ENCODE results near the gene UPK3A. TPM values are rescaled to one million over a fixed set of nuclear protein-coding genes. Genes with fewer than 3 reads are reported as not detected.
A peak's percentile ranks its signal among the peaks of the same experiment; 100 is the strongest.

Gene UPK3A
- total RNA-seq, 1 donor from 2014 or later: not detected

DNA sequence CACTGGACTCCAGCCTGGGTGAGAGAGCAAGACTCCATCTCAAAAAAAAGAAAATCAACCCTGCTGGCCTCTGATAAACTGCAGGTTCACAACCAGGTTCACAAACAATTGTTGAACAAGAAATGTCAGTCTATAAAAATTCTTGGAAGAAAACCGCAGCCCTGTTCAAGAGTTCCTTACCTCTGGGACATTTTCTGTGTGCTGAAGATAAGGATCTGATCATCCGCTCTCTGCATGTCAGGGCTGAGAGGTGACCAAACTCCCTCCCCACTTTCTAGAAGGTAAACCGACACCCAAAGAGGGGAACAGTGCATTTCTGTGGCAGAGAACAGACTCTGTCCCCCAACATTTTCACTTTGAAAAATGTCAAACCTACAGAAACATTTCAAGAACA, 4.2 kb upstream of the UPK3A start:
- intact Hi-C loops (cut with micrococcal nuclease): loop anchor here (10.0 kb wide), 1 partner anchor 274 kb away; no protein-coding TSS in a partner anchor
- no peak overlapping the region for H3K4me3 ChIP-seq
- TF ChIP-seq, protein P1, sequence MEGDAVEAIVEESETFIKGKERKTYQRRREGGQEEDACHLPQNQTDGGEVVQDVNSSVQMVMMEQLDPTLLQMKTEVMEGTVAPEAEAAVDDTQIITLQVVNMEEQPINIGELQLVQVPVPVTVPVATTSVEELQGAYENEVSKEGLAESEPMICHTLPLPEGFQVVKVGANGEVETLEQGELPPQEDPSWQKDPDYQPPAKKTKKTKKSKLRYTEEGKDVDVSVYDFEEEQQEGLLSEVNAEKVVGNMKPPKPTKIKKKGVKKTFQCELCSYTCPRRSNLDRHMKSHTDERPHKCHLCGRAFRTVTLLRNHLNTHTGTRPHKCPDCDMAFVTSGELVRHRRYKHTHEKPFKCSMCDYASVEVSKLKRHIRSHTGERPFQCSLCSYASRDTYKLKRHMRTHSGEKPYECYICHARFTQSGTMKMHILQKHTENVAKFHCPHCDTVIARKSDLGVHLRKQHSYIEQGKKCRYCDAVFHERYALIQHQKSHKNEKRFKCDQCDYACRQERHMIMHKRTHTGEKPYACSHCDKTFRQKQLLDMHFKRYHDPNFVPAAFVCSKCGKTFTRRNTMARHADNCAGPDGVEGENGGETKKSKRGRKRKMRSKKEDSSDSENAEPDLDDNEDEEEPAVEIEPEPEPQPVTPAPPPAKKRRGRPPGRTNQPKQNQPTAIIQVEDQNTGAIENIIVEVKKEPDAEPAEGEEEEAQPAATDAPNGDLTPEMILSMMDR (IDR thresholded peaks at IDR 0.05; ENCODE audit: borderline replicate concordance): no peak
- H3K4me1 ChIP-seq: peaks cover 28% of the 10 kb centered on the region
- no peaks in the 10 kb centered on the region for H3K36me3 ChIP-seq
- H3K27me3 ChIP-seq (ENCODE audit: low read depth): peaks cover 13% of the 10 kb centered on the region
- H3K27ac ChIP-seq (replicated peaks): peak overlapping the region; percentile 66
- no peak for DNase-seq
- no peaks in the 10 kb centered on the region for H3K9me3 ChIP-seq (replicated peaks)

DNA sequence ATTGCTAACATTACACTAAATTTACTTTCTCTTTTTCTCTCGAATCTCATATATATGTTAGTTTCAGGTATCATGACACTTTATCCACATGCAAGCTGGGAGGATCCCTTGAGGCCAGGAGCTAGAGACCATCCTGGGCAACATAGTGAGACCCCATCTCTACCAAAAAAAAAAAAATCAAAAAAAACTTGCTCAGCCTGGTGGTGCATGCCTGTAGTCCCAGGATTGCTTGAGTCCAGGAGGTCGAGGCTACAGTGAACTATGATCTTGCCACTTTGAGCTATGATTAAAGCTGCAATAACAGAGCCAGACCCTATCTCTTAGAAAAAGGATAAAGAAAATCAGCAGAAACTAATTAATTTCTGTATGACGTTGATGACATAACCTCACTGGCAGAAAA, 3.7 kb upstream of the UPK3A start:
- Histone ChIP-seq H3K4me1 (peaks cover 28% of the 10 kb centered on the region), H3K9me3 (replicated peaks) (no peaks in the 10 kb centered on the region), H3K27me3 (ENCODE audit: low read depth) (peaks cover 13% of the 10 kb centered on the region), H3K27ac (replicated peaks) (no peak overlapping the region), H3K36me3 (no peaks in the 10 kb centered on the region), H3K4me3 (no peak overlapping the region)
- intact Hi-C loops (cut with micrococcal nuclease): loop anchor here (10.0 kb wide), 1 partner anchor 274 kb away; no protein-coding TSS in a partner anchor
- no peak for DNase-seq
- TF ChIP-seq, protein P1 (IDR thresholded peaks at IDR 0.05; ENCODE audit: borderline replicate concordance): no peak

DNA sequence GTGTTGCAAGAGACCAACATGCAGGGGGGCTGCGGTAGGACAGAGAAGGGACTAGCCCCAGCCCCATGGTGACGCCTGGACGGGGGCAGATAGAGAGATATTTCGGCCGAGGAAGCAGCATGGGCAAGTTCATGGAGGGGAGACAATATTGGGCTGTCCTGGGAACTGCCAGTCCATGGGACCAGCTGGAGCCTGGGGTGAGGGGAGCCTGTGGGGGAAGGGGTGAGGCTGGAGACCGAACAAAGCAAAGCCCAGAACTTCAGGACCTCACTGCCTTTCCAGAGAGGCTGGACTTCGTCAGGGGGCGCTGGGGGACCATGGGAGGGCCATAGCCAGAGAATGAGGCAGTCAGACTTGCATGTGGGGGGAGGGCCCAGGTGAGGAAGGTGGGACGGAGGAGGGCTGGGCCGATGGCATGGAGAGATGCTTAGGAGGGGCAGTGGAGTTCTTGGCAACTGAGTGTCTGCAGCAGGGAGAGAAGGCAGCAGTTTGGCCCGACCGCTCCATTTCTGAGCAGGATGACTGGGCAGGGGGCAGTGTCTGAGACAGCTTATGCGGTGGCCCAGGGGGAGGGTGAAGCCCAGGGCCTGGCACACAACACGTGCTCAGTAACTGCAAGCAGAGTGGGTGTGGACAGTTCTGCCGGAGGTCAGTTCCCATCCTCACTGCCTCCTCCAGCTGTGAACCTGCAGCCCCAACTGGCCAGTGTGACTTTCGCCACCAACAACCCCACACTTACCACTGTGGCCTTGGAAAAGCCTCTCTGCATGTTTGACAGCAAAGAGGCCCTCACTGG, 712 bp downstream of the UPK3A start:
- Histone ChIP-seq H3K27me3 (ENCODE audit: low read depth) (peaks cover 24% of the 10 kb centered on the region), H3K4me3 (peak overlapping the region; percentile 61), H3K36me3 (no peaks in the 10 kb centered on the region), H3K27ac (replicated peaks) (peak overlapping the region; percentile 46), H3K4me1 (peaks cover 14% of the 10 kb centered on the region), H3K9me3 (replicated peaks) (no peaks in the 10 kb centered on the region)
- intact Hi-C loops (cut with micrococcal nuclease): loop anchor here (10.0 kb wide), 1 partner anchor 269 kb away; no protein-coding TSS in a partner anchor
- DNase-seq: no peak
- TF ChIP-seq, protein P1 (IDR thresholded peaks at IDR 0.05; ENCODE audit: borderline replicate concordance): no peak

DNA sequence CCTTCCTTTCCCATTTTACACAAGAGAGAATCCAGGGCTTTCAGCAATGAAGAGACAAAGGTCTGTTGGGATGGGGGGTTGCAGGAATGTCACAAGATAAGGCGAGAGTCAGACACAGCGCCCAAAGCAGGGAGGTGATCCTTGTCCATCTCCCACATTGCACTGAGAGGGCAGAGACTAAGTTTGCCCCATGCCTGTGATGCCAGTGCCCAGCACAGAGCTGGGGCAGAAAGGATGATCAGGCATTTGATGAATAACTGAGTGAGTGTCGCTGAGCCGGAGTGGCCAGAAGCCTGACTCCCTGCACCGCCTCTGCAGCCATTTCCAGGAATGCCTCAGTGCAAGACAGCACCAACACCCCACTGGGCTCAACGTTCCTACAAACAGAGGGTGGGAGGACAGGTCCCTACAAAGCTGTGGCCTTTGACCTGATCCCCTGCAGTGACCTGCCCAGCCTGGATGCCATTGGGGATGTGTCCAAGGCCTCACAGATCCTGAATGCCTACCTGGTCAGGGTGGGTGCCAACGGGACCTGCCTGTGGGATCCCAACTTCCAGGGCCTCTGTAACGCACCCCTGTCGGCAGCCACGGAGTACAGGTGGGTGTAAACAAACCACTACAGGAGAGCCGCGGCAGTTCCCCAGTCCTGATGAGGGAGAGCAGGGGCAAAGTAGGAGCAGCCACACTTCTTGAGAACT, 2.3 kb downstream of the UPK3A start:
- TF ChIP-seq, protein P1 (IDR thresholded peaks at IDR 0.05; ENCODE audit: borderline replicate concordance): no peak
- no peak overlapping the region for H3K4me3 ChIP-seq
- H3K27ac ChIP-seq (replicated peaks): no peak overlapping the region
- peaks cover 12% of the 10 kb centered on the region for H3K4me1 ChIP-seq
- H3K36me3 ChIP-seq: no peaks in the 10 kb centered on the region
- peaks cover 24% of the 10 kb centered on the region for H3K27me3 ChIP-seq (ENCODE audit: low read depth)
- intact Hi-C loops (cut with micrococcal nuclease): loop anchor here (10.0 kb wide), 1 partner anchor 268 kb away; no protein-coding TSS in a partner anchor
- DNase-seq: no peak
- no peaks in the 10 kb centered on the region for H3K9me3 ChIP-seq (replicated peaks)

DNA sequence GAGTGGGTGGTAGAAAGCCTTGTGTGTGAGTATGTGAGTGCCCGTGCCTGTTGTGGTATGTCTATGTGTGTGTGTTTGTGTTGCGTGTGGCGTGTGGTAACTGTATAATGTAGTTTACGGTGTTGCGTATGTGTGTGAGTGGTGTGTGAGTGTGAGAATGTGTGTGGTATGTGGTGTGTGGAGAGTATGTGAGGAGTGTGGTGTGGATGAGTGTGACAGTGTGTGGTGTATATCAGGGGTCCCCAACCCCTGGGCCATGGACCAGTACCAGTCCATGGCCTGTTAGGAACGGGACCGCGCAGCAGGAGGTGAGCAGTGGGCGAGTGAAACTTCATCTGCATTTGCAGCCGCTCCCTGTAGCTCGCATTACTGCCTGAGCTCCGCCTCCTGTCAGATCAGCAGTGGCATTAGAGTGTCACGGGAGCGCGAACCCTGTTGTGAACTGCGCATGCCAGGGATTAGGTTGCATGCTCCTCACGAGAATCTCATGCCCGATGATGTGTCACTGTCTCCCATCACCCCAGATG, 5.7 kb downstream of the UPK3A start:
- intact Hi-C loops (cut with micrococcal nuclease): no loop called here
- no peak for DNase-seq
- Histone ChIP-seq H3K9me3 (replicated peaks) (no peaks in the 10 kb centered on the region), H3K27ac (replicated peaks) (no peak overlapping the region), H3K4me3 (peak overlapping the region; percentile 17), H3K4me1 (no peaks in the 10 kb centered on the region), H3K27me3 (ENCODE audit: low read depth) (peaks cover 11% of the 10 kb centered on the region), H3K36me3 (no peaks in the 10 kb centered on the region)
- TF ChIP-seq, protein P1 (IDR thresholded peaks at IDR 0.05; ENCODE audit: borderline replicate concordance): no peak

Measured in left ventricle myocardium inferior (tissue), 1 donor.